Midbrain (tissue), 1 donor: Measurements from ENCODE around the gene RRP1.
"Not testable (repeated sequence)": the region's sequence is repeated elsewhere in the genome, so short reads cannot be mapped to it uniquely, and the experiment has no call there.

ENCODE experiments used
- DNase-seq: peaks from one replicate; lab custom pipeline; 2025; lab: John Stamatoyannopoulos, UW

The RRP1 gene

DNA sequence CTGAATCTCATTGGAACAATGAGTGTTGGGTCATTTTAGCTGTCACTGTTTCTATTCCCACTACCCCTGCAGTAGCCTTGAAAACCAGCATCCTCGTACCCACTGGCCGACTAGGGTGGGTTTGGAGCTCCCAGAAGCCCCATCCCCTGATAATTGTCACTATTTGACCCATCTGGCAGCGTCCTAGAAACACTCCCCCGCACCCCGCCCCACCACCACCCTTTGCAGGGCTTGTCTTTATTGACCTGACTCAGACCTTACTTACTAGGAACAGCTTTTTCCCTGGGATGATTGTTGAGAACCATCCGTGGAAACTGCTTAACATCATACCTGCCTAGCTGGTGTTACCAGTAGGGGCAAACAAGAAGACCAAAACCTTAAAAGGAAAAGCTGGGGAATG lies 47.2 kb downstream of the RRP1 start:
- DNase-seq, result no peak

DNA sequence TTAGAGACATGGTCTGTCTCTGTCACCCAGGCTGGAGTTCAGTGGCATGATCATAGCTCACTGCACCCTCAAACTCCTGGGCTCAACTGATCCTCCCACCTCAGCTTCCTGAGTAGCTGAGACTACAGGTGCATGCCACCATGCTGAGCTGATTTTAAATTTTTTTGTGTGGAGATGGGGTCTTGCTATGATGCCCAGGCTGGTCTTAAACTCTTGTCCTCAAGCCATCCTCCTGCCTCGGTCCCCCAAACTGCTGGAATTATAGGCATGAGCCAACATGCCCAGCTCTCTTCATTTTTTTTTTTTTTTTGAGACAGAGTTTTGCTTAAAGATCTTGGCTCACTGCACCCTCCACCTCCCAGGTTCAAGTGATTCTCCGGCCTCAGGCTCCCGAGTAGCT lies 50.9 kb downstream of the RRP1 start:
- no peak for DNase-seq

DNA sequence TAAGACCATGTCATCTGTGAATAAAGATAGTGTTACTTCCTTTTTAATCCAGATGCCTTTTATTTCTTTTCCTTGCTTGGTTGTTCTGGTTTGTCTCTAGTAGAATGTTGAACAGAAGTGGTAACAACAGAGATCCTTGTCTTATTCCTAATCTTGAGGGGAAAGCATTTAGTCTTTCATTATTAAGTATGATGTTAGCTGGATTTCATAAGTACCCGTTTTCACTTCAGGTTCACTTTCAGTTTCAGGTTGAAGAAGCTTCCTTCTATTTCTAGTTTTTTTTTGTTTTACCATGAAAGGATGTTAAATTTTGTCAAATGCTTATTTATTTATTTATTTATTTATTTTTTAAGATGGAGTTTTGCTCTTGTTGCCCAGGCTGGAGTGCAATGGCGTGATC lies 53.4 kb downstream of the RRP1 start:
- DNase-seq, result no peak

DNA sequence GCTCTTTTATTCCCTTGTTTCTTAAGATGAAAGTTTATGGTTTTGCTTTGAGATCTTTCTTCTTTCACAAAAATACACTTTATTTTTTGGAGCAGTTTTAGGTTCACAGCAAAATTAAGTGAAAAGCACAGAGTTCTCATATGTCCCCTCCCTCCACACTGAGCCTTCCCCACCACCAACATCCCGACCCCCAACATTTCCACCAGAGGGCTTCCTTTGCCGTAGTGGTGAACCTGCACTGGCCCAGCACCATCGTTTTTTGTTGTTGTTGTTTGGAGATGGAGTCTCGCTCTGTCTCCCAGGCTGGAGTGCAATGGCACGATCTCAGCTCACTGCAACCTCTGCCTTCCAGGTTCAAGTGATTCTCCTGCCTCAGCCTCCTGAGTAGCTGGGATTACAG lies 55.5 kb downstream of the RRP1 start:
- not testable (repeated sequence) for DNase-seq

DNA sequence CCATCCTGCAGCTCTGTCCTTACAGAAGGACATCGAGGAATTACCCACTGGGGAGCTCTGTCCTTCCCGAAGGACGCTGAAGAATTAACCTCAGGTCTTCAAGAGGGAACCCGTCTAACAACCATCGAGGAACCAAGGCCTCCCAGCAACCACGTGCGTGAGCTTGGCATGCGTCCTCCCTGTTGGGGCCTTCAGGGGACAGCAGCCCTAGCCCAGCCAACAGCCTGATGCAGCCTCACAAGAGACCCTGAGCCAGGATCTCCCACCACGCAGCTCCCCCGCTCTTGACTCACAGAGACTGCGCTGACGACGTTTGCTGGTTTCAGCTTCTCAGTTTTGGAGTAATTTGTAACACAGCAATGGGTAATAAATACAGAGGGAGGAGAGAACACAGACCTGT lies 56.0 kb downstream of the RRP1 start:
- DNase-seq, result no peak

DNA sequence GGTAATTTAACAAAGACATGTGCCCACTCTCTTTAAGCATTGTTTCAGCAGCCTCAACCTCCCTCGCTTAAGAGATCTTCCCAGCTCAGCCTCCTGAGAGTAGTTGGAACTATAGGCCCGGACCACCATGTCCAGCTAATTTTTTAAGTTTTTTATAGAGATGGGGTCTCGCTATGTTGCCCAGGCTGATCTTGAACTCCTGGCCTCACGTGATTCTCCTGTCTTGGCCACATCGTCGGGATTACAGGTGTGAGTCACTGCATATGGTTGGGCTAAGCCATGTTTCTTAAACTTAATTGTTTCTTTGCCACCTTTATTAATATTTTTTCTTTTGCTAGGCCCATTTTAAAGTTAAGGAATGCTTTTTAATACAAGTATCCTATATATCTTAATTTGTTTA lies 57.1 kb downstream of the RRP1 start:
- no peak for DNase-seq

DNA sequence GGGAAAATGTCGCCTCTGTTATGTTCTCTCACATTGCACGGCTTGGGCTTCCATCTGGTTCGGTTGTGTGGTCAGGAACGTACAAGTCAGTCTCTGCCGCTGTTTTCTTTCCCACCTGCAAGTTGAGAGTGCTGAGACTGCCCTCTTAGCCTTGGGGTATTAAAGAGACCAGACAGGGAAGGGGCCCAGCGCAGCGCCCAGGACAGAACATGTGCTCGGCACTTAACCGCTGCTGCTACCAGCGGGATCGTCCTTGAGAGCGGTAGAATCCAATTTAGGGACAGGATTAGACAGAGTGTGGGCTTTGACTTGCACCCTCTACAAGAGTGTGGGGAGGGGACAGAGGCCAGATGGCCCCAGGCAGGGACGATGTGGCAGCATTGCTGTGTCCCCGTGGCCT lies 57.9 kb downstream of the RRP1 start:
- DNase-seq, result no peak

DNA sequence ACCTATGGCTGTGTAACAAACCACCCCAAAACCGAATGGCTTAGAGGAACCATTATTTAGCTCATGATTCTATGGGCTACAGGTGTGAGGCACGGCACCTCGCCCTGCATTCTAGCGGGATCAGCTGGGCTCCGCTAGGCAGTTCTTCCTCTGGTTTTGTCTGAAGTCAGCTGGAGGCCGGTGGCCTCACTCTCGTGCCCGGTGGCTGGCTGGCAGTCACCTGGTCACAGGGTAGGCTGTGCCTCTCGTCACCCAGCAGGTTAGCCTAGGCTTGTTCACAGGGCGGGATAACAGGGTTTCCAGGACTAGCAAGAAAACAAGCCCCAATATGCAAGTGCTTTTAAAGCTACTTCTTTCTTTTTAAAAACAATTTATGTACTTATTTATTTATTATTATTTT lies 59.4 kb downstream of the RRP1 start:
- DNase-seq, result no peak

DNA sequence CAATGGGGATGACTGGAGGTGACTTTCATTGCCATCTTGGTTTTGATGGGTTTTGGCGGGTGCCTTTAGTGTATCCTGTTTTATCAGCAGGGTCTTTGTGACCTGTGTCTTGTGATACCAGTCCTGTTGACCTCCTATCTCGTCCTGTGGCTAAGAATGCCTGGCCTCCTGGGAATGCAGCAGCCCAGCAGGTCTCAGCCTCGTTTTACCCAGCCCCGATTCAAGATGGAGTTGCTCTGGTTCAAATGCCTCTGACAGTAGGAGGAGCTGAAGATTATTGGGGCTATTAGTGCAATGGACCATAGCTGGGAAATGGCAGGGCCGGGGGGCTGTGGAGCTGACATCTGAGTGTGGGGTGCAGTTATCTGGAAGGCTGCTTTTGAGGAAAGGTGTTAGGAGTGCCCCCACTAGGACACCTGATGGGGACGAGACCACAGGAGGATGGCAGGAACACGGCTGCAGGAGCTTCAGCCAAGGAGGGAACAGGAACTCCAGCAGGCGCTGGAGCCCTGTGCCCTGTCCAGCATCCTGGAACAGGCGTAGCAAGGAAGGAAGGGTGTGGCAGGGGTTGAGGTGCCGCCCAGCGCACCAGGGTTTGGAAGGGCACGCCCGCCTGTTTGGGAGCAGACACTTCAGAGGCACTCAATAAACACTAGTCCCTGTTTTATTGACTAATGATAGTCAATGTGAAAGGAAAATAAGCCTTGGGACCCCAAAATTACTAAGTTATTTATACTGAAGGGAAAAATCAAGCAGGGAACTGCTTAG lies 60.3 kb downstream of the RRP1 start:
- DNase-seq, result no peak

DNA sequence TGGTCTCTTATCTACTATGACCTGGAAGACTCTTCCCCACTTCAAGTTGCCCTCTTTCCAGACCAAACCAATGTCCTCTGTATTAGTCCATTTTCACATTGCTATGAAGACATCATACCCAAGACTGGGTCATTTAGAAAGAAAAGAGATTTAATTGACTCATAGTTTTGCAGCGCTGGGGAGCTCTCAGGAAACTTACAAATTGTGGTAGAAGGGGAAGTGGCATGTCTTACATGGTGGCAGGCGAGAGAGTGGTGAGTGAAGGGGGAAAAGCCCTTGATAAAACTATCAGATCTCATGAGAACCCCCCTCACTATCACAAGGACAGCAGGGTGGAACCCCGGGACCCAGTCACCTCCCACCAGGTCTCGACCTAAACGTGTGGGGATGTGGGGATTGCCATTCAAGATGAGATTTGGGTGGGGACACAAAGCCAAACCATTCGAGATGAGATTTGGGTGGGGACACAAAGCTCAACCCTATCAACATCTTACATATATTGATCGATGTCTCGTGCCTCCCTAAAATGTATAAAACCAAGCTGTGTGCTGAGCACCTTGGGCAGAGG lies 61.4 kb downstream of the RRP1 start:
- no peak for DNase-seq

DNA sequence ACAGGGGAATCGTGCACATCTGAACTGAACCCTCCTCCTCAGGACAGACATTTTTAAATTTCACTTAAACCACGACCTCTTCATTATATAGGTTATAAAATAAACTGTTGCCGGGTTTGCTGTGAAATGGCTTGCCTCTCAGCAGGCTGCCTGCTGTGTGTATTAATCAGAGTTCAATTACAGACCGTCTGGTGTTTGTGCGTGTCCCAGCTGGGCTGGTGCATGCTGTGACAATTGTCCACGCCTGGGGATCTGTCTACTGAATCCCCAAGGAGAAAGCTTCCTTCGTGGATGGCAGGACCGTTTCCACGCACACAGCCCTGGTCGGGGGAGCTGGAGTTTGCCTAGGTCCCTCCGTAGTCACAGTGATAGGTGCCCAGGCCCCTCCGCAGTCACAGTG lies 62.2 kb downstream of the RRP1 start:
- DNase-seq, result no peak

DNA sequence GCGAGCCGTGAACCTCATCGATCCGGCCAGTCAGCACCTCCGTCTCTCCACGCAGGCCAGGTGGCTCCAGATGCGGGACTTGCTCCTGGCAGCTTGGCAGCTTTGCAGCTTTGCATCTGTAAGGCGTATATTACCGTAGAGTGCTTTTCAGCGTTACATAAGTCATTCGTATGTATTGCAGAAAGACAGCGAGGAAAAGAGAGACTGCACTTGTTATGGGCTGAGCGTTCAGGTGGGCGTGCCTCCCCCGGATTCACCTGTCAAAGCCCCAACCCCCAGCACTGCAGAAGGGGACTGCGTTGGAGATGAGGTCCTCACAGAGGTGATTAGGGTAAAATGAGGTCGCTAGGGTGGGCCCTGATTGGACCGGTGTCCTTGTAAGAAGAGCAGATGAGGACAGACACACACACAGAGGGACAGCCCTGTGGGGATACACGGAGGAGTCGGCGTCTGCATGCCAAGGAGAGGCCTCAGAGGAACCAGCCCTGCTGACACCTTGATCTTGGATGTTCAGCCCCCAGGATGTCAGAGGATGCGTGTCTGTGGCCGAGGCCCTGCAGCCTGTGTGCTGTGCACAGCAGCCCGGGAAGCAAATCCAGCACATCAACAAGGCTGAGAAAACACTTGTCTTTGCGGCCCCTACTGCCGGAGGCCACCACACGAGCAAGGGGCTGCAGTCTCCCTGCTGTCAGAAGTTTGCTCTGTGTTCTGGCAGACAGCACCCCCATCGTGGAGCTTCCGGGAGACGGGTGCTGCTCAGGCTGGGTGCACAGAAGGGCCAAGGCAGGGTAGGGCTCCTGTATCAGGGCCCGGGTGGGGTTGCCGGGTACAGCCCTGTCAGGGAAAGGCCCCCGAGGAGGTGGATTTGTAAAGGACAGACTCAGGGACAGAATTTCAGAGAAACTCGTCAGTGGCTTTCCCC lies 64.7 kb downstream of the RRP1 start:
- no peak for DNase-seq
